Neural crest cell (in vitro differentiated cells): ENCODE results near the gene REXO2. TPM values are rescaled to one million over a fixed set of nuclear protein-coding genes. Genes with fewer than 3 reads are reported as not detected.
A peak's percentile ranks its signal among the peaks of the same experiment; 100 is the strongest.

ENCODE experiments used
- DNase-seq: peaks from one replicate; pipeline ENCODE4 v3.0.0; 2021; ENCODE audit warnings: low read depth, mixed read lengths, low spot score
- H3K27ac Mint-ChIP-seq: one replicate; pipeline ENCODE4 v1.8.0; 2021; ENCODE audit warnings: mild to moderate bottlenecking, mixed read lengths; ENCODE audit not compliant: unreplicated experiment
- H3K27me3 Mint-ChIP-seq: 2 replicates; pipeline ENCODE4 v1.8.0; 2021; ENCODE audit warnings: low read depth, mild to moderate bottlenecking, mixed read lengths
- H3K36me3 Mint-ChIP-seq: 2 replicates; pipeline ENCODE4 v1.8.0; 2021; ENCODE audit warnings: low read depth, mild to moderate bottlenecking, mixed read lengths
- H3K4me1 Mint-ChIP-seq: 2 replicates; pipeline ENCODE4 v1.8.0; 2021; ENCODE audit warnings: mixed read lengths
- H3K4me3 Mint-ChIP-seq: one replicate; pipeline ENCODE4 v1.8.0; 2021; ENCODE audit warnings: mild to moderate bottlenecking, mixed read lengths
- H3K9me3 Mint-ChIP-seq: 2 replicates; pipeline ENCODE4 v1.8.0; 2021; ENCODE audit warnings: mixed read lengths
- total RNA-seq: library from RNA; stranded (reverse); gene quantifications from 2 replicates; pipeline ENCODE4 v1.2.1, GENCODE V29; 2021
- TF ChIP-seq, protein P1 (sequence below): fragments of 200-600 bp; sonication (generic); conservative IDR thresholded peaks from 2 replicates; pipeline ENCODE4 v1.5.0; 2021; ENCODE audit warnings: antibody characterized with exemption, mild to moderate bottlenecking

Gene REXO2
- total RNA-seq, 1 donor from 2014 or later = 42.3 TPM

DNA sequence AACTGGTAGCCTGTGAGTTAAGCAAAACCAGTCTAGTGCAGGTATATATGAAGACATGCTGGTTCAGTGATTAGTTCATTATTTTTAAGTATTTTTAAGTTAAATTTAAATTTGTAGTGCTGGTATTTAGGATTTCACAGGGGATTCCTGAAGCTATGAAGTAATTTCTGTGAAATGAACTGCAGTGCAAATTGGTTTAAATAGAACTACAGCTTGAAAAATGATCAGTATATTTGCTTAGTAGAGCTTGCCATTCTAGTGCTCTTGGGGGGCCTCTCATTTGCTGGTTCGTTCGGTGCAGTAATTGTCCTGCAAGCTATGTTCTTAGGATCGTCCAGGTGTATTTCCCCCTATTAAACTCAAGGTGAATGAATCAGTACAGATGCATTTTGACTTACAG is 13.1 kb downstream of the REXO2 start:
- Mint-ChIP-seq H3K36me3 (peaks cover 8% of the 10 kb centered on the region), H3K27ac (no peak overlapping the region), H3K9me3 (no peaks in the 10 kb centered on the region), H3K4me1 (peaks cover 3% of the 10 kb centered on the region), H3K27me3 (no peaks in the 10 kb centered on the region), H3K4me3 (no peak overlapping the region)
- no peak for DNase-seq
- TF ChIP-seq, protein P1, sequence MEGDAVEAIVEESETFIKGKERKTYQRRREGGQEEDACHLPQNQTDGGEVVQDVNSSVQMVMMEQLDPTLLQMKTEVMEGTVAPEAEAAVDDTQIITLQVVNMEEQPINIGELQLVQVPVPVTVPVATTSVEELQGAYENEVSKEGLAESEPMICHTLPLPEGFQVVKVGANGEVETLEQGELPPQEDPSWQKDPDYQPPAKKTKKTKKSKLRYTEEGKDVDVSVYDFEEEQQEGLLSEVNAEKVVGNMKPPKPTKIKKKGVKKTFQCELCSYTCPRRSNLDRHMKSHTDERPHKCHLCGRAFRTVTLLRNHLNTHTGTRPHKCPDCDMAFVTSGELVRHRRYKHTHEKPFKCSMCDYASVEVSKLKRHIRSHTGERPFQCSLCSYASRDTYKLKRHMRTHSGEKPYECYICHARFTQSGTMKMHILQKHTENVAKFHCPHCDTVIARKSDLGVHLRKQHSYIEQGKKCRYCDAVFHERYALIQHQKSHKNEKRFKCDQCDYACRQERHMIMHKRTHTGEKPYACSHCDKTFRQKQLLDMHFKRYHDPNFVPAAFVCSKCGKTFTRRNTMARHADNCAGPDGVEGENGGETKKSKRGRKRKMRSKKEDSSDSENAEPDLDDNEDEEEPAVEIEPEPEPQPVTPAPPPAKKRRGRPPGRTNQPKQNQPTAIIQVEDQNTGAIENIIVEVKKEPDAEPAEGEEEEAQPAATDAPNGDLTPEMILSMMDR = no peak

DNA sequence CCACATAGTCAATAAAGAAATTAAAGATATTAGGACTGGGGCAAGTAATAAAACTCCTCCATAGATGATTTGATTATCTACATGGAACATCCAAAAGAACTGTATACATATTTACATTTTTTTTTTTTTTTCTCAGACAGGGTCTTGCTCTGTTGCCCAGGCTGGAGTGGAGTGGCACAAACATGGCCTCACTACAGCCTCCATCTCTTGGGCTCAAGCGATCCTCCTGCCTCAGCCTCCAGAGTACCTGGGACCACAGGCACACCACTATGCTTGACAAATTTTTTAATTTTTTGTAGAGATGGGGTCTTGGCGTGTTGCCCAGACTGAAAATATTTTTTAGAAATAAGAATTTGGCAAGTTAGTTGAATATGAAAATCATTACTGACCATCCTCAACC is 24.7 kb downstream of the REXO2 start:
- DNase-seq = no peak
- Mint-ChIP-seq H3K27me3 (no peaks in the 10 kb centered on the region), H3K36me3 (peaks cover 6% of the 10 kb centered on the region), H3K9me3 (peaks cover 6% of the 10 kb centered on the region), H3K4me3 (no peak overlapping the region), H3K27ac (no peak overlapping the region), H3K4me1 (no peaks in the 10 kb centered on the region)
- TF ChIP-seq, protein P1 = no peak

DNA sequence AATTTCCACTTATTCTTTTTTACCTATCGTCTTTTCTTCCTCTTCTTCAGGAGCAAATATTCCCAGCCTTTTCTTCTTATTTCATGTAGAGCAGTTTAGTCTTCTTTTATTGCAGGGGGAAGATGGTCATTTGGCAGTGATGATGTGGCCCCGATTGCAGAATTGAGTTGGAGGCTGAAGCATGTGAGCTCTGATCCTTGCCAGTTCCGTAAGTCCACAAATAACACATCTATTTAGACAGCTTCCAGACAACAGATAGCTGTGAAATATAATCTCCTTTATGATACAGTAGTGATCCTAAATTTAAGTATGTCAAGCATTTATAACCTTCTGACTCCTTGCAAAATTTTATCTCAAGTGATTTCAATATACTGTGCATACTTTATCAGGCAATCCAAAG is 27.5 kb downstream of the REXO2 start:
- Mint-ChIP-seq H3K36me3 (peaks cover 10% of the 10 kb centered on the region), H3K4me1 (no peaks in the 10 kb centered on the region), H3K9me3 (peaks cover 12% of the 10 kb centered on the region), H3K4me3 (no peak overlapping the region), H3K27ac (no peak overlapping the region), H3K27me3 (no peaks in the 10 kb centered on the region)
- no peak for DNase-seq
- TF ChIP-seq, protein P1 = no peak

DNA sequence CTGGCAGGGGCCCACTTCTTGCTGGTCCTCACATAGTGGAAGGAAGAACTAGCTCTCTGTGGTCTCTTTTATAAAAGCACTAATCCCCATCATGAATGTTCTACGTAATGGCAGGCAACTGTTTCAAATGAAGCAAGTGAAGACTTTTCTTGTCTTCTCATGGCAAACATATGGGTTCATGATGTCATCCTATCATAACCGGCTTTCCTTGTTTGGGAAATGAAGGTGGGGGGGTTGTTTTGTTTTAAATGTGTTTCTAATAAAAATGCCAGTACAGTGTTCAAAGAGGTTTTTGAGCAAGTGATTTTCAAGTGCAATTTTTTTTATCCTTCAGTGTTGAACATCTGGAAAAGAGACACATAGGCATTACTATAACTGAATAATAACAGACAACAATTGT is 33.4 kb downstream of the REXO2 start:
- TF ChIP-seq, protein P1 = no peak
- Mint-ChIP-seq H3K9me3 (peaks cover 7% of the 10 kb centered on the region), H3K27ac (no peak overlapping the region), H3K4me1 (no peaks in the 10 kb centered on the region), H3K4me3 (no peak overlapping the region), H3K36me3 (peaks cover 10% of the 10 kb centered on the region), H3K27me3 (no peaks in the 10 kb centered on the region)
- no peak for DNase-seq

DNA sequence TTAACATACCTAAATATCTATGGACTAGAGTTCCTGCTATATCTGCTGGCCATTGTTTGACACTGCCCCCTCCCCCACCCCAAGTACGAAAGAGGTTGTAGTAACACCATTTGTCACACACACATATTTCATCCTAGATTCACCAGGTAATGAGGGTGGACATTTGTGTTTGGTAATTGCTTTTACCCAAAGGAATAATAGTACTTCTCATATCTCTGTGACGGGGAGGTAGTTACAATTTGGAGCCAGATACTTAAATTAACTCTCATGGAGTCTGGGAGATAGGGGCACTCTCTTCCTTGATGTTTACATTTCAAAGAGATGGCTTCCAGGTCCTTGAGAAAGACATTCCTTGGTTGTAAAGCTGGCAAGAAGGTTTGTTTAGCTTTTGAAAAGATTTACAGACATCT is 38.7 kb downstream of the REXO2 start:
- Mint-ChIP-seq H3K4me1 (peaks cover 4% of the 10 kb centered on the region), H3K27me3 (no peaks in the 10 kb centered on the region), H3K4me3 (no peak overlapping the region), H3K27ac (peak overlapping the region; percentile 65), H3K36me3 (no peaks in the 10 kb centered on the region), H3K9me3 (no peaks in the 10 kb centered on the region)
- TF ChIP-seq, protein P1 = no peak
- no peak for DNase-seq

GRCh38 chr11:114478768-114479167 is 39.5 kb downstream of the REXO2 start:
- TF ChIP-seq, protein P1 = no peak
- no peaks in the 10 kb centered on the region for H3K27me3 Mint-ChIP-seq
- no peaks in the 10 kb centered on the region for H3K9me3 Mint-ChIP-seq
- no peaks in the 10 kb centered on the region for H3K36me3 Mint-ChIP-seq
- peaks cover 4% of the 10 kb centered on the region for H3K4me1 Mint-ChIP-seq
- H3K4me3 Mint-ChIP-seq = no peak overlapping the region
- DNase-seq = no peak
- no peak overlapping the region for H3K27ac Mint-ChIP-seq
